Medulla oblongata (tissue), 1 donor: ENCODE results near the gene ERMAP.

Experiments used
- DNase-seq: peaks from one replicate; pipeline ENCODE4 v3.0.0-alpha.2; 2015; ENCODE audit errors: extremely low spot score

ERMAP gene

DNA sequence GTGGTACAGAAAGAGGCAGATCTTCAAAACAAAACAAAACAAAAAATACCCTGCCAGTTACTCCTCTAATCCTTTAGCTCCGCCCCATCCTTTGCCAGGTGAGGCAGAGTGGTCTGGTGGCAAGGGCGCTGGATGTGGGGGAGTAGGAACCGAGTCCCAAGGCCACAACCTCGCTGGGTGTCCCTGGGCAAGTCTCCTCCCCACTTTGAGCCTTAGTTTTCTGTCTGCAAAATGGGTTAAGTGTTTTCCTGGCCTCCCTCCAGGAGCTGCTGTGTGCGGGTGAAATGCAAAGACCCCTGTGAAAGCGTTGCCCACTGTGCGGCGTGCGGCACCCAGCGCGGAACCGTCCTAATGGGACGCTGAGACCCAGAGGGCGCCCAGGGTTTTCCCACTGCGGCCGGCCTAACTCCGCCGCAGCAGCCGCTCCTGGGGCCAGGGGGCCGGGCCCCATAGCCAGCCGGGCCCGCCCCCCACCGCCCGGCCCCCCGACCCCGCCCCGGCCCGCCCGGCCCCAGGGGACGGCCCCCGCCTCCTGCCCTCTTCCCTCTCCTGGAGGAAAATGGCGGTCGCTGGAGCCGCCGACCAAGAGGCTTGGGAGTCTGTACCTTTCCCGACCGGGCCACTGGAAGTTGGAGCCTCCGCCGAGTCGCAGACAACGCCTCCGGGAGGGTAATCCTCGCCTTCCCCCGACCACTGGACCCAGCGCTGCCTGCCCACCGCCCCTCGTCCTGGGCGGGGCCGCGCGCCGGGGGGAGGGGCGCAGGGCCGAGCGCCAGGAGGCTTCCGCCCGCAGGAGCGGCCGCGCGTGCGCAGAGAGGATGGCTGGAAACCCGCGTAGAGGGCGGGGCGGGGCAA is at the start of gene ERMAP, which contains the start of gene SVBP:
Gene ERMAP (plus strand): TSS at position 538 of the 855 bp plus-strand sequence. CDS start 13,327 bp downstream, outside the sequence.
Gene SVBP (minus strand): TSS at position 813 of the 855 bp plus-strand sequence. CDS start 853 bp downstream, outside the sequence.
- peak; percentile 93 for DNase-seq

DNA sequence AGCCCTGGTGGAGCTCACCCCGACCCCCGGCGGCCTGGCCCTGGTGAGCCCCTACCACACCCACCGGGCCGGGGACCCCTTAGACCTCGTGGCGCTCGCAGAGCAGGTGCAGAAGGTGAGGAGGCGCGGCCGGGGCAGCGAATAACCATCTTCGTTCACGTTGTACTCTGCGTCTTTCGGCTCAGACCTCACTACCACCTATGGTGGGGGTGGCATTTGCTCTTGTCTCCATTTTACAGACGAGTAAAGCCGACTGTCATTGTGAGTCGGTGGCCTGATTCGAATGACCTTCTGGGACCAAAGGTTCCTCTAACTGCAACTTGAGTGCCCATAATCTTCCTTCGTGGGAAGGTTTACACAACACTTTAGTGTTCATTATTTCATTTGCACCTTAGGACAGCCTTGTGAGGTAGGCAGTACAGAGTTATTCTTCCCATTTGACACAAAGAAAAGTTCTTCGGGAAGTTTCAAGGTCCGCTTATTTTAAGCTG is 49.4 kb upstream of the ERMAP start:
- DNase-seq = no peak

GRCh38 chr1:42768172-42768571 is 48.8 kb upstream of the ERMAP start:
- no peak for DNase-seq

GRCh38 chr1:42769811-42770210 is 47.1 kb upstream of the ERMAP start:
- no peak for DNase-seq

DNA sequence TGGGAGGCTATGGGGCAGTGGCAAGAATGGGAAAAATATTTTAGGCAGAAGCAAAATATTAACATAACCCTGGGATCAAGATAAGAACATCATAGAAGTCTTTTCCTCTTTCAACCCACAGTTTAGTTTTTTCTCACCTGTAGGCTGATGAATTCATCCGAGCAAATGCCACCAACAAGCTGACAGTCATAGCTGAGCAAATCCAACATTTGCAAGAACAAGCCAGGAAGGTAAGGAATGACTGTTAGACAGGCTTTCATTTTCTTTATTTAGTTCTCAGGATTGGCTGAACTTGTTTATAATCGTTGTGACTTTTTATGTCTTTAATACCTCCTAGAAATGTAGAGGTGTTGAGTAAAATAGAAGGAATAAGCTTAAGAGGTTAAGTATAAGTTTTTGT is 43.5 kb upstream of the ERMAP start:
- no peak for DNase-seq

DNA sequence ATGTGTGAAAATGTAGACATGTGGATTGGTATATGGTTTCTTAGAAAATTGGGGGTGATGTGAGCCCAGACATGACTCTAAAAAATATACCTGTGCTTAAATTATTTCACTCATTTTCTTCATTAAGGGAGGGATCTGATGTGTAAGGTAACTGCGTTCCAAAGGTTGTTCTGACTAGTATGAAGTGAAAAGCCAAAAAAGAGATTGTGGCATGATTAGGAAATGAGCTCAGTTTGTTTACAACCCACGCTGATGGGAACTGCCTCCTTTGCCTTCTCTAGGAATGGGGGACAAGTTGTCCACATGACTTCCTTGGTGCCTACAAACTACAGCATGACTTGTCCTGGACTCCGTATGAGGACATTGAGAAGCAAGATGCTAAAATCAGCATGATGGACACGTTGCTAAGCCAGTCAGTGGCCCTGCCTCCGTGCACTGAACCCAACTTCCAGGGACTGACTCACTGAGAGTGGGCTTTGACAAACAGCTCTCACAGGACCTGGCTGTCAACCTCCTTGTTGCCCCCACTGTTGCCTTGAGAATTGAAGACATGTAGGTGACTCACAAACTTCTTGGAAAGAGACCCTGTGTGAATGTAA is 41.9 kb upstream of the ERMAP start:
- no peak for DNase-seq

DNA sequence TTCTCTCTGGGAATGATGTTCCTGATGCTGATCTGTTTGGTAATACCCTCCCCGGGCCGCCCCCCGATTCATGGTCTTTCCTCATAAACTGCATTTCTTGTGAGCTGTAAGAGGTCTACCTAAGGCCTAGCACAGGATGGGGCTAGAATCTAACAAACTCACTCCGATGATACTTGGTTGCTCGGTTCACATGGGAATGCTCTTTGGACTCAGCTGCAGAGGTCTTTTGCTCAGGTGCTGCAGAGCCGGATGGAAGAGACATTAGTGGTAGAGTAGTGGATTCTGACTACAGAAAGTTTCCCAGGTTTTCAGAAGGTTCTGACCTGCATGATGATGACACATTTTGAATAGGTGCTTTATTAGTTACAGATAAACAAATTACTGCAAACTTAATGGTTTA is 40.4 kb upstream of the ERMAP start:
- no peak for DNase-seq

DNA sequence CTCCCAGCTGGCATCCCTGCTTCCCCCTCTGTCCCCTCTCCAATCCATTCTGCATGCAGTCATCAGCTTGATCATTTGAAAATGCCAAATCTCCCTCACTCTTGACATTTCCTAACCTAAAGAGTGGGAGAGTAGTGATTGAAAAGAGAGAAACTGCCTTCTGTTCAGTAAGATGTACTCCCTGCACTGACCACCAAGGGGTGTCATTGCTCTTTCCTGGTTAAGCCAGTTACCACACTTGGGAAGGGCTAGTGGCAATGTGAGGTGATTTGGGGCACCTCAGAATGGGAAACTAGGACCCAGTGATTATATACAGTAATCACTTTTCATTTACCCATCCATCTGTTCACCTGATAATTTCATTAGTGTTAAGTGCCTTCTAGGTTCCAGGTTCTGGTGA is 39.1 kb upstream of the ERMAP start:
- peak; percentile 75 for DNase-seq

DNA sequence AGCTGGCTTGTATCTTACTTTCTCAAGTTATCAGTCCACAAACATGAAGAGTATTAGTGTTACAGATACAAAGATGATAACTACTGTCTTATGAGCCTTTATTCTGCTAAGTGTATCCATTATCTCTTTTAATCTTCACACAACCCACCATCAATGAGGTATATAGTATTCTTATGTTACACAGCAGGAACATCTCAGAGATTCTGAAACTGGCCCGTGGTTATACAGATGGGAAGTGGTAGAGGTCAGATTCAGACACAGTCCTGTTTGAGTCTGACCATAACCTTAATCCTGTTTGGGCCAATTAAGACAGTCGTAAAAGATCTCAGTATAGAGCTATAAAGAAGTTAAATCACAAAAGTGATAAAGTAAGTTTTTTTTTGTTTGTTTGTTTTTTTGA is 37.2 kb upstream of the ERMAP start:
- no peak for DNase-seq

- no peak for DNase-seq
These were observed 36.7 kb upstream of the ERMAP start for GRCh38 chr1:42780176-42780575.

DNA sequence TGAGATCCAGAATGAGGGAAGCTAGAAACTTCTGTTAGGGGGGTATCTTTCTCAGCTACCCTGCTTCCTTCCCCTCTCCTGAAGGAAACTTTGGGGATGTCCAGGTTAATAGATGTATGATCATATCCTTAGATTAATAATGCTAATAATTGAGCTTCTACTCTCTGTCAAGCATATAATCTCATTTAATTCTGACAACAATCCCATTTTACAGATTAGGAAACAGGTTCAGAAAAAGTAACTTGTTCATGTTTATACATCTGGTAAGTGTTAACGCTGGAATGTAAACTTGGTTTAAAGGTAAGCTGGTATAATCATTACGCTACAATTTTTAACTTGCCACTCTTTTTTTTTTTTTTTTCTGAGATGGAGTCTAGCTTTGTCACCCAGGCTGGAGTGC is 33.8 kb upstream of the ERMAP start:
- DNase-seq = no peak

DNA sequence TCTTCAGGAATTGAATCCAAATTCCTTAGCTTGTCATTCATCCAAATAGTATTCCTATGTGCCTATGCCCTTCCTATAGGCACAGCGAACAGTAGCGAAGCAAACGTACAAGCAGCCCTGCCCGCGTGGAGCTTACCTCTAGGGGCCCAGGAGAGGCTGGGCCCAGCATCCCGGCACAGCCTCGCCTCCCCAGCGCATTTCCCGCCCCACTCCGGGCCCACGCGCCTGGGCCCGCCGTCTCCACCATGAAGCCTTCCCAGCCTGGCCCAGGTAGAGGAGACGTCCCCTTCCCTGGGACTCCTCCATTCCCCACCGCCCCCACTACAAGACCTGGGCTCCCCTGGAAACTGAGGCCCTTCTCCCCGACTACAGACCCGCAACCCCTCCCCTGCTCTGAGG is 32.4 kb upstream of the ERMAP start:
- no peak for DNase-seq

DNA sequence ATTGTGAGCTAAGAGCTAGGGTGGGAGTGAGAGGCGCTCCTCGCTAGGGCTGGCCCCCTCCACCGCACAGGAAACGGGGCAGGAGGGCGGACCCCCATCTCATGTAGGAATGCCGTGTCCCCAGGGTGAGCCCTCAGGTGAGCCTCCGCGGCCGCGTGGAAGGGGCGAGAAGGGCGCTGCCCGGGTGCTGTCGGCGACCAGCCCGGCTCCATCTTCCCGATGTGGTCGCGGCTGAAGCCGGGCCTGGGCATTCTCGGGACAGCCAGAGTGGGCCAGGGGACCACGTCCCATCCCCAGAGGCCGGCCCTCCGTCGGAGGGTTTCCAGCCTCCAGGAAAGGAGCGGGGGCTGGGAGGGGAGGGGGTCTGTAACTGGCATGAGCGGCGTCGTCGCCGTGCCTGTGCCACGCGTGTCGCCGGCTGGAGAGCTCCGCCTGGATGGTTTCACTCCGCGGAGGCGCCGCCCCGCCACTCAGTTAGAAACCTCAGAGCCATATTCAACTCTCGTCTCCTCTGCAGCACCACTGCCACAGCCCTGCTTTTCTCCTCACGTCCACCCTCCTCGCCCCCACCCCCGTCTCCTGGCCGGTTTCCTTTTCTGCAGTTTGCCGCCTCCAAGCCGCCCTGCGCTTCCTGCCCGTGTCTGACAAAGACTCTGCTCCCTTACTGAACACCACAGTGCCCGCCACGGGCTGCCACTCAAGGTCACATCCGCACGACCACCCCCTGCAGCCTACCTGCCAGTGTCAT is 31.8 kb upstream of the ERMAP start, which contains the start of gene TMEM269:
Gene TMEM269 (plus strand): TSS at position 46 of the 748 bp plus-strand sequence. CDS start 4,903 bp downstream, outside the sequence.
- DNase-seq = no peak

DNA sequence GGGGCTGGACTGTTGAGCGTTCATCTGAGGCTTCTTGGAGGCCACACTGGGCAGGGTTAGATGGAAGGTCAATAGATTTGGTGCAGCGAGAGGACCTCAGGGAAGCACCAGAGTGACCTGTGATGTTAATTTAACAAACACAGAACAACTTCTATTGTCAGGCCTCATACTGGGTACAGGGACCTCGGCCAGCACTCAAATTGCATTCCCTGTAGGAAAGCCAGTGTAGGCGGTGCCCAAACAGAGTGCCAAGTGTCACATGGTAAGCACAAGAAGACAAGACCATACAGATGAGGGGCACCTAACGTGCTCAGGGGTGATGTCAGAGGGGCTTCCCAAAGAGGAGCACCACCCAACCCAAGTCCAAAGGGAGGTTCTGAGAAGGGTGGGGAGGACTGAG is 30.8 kb upstream of the ERMAP start:
- DNase-seq = no peak

- DNase-seq = no peak
These were observed 28.9 kb upstream of the ERMAP start for GRCh38 chr1:42788021-42788420.

GRCh38 chr1:42793824-42794223 is 23.1 kb upstream of the ERMAP start:
- no peak for DNase-seq

DNA sequence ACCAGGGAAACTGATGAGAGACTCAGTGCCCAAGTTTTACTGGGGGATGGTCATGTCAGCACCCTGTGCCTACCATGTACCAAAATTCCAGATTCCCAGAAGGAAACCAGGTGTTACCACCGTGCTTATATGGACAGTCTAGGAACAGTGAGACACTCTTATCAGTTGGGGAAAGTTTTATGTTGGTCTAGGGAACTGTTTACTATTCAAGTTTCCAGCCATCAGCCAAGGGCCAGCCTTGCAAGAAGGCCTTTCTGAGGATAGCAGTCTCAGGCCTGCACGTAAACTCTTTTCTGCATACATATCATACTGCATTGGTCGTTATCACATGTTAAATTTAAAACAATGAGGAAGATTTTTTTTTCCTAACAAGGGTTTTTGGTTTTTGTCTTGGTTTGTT is 19.5 kb upstream of the ERMAP start:
- no peak for DNase-seq

DNA sequence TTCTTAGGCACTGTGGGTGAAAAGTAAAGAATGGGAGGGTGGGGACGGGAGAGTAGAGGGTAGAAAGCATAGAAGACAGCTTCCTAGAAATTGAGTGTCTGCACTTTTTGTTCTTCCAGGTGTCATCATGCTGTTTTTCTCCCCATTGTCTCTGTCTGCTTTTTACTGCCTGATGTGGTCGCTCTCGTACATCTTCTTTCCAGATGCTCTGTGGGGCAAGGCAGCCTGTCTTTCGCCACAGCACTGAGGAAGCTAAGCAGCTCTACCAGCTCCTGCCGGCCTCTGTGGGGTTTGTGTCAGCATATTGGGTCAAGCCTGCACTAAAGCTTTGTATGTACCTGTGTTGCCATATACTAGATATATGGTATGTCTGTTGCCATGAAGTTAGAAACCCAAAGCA is 18.9 kb upstream of the ERMAP start:
- DNase-seq = peak; percentile 40

DNA sequence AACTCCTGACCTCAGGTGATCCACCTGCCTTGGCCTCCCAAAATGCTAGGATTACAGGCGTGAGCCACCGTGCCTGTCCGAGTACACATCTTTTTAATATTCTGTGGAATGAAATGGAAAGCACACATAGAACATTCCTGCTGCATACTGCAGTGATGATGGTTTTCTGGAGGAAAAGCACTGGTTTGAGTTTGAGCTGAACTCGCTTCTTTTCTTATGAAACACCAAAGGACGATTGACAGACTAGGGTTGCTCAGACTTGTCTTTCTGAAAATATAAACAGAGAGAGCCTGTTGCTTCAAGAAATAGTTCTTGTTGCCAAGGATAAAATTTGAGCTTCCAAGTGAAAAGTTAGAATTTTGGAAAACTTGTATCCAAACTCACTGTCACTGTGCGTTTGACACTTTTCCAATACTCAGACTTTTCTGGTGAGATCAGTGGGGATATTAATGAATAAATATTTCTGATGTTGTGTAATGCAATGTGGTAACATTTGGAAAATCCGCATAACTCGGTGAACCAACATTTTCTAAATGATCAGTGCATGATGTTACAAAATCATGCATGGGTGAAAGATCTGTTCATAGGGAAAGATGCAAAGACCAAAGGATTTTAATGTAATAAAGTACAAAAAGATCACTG is 15.0 kb upstream of the ERMAP start:
- DNase-seq = no peak

- no peak for DNase-seq
These were observed 10.8 kb upstream of the ERMAP start for GRCh38 chr1:42806171-42806570.

DNA sequence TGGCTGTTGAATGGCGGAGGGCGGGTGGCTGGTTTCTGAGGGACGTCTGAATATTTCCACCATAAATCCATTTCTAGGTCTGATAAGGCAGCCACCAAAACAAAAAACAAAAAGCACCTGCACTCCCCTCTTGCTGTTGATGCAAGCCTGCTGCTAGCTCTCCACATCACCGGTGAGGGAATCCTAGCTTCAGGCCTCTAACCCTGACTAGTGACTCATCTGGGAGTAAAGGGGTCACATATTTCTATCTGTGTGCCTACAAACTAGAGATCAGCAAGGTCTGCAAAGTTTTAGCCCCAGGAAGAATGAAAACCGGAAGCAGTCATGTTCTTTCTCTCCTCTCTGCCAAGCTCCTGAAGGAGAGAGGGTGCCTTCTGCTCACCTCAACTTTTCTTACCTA is 10.3 kb upstream of the ERMAP start:
- no peak for DNase-seq
